Retinal pigment epithelial cell (primary cell): ENCODE measurements around the gene GMDS.

Source experiments
- DNase-seq: peaks from one replicate; pipeline ENCODE4 v3.0.0-alpha.2; 2010; ENCODE audit warnings: low read depth
- H3K4me3 ChIP-seq: 2 replicates; pipeline ENCODE4 v1.5.1; 2011; ENCODE audit warnings: mild to moderate bottlenecking, low read length, control low read depth, moderate library complexity
- TF ChIP-seq, protein P1 (sequence below): conservative IDR thresholded peaks from 2 replicates; pipeline ENCODE4 v1.5.1; 2011; ENCODE audit warnings: low read depth, low read length, control low read depth, inconsistent platforms

Gene GMDS

DNA sequence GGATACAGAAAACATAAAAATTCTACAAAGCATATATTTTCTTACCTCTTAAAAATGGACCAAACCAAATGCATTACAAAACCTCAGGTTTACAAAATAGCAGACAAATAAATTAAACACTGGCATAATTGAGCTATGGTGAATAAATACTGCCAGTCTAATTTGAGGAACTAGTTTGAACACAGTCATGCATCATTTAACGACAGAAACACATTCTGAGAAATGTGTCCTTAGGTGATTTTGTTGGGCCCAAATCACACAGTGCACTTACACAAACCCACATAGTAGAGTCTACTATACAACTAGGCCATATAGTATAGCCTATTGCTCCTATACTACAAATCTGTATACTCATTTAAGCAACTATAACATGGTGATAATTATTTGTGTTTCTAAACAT is 420.1 kb downstream of the GMDS start:
- no peak for DNase-seq
- no peak overlapping the region for H3K4me3 ChIP-seq
- TF ChIP-seq, protein P1, sequence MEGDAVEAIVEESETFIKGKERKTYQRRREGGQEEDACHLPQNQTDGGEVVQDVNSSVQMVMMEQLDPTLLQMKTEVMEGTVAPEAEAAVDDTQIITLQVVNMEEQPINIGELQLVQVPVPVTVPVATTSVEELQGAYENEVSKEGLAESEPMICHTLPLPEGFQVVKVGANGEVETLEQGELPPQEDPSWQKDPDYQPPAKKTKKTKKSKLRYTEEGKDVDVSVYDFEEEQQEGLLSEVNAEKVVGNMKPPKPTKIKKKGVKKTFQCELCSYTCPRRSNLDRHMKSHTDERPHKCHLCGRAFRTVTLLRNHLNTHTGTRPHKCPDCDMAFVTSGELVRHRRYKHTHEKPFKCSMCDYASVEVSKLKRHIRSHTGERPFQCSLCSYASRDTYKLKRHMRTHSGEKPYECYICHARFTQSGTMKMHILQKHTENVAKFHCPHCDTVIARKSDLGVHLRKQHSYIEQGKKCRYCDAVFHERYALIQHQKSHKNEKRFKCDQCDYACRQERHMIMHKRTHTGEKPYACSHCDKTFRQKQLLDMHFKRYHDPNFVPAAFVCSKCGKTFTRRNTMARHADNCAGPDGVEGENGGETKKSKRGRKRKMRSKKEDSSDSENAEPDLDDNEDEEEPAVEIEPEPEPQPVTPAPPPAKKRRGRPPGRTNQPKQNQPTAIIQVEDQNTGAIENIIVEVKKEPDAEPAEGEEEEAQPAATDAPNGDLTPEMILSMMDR: no peak

DNA sequence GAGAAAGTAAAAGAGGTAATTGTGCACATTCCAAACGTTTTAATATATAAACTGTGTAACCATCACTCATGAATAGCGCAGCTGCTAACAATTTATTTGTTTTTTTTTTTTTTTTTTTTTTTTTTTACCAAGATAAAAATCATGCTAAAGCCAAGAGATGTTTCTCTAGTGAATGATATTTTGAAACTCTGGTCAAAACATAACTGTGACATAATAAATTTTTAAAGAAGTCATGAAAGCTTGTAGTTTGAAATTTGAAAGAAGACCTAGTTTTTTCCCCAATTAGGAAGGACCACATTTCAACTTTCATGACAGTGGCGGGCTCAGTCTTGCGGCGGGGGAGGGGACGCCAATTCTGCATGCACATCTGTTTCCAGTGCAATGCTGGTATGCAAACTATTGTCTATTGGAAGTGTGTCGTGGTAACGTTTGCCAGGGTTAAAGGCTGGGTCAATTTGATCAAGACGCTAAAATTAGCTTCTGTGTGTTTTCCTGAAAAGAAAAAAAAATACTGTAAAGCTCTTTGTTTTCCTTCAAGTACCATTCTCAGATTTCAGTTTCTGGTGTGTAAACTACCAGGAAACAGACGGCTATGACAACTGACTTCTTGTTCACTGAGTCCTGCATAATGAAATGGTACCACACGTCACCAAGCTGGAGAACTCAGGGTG is 423.8 kb downstream of the GMDS start:
- H3K4me3 ChIP-seq: no peak overlapping the region
- no peak for DNase-seq
- TF ChIP-seq, protein P1: no peak

DNA sequence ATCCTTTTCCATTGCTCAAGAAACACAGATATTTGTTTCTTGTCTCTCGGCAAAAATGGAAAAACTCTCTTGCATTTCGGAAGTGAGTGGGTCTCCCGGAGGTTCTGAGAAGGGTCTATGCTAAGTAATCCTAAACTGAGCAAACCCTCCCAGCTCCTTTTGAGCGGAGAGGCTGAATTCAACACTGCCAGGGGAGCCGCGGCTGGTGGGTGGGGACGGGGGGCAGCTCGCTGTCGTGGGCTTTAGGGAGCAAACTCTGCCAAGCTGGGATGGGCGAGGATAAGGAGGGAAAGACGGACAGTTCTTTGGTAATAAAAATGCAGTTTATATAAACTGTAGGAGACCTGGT is 424.3 kb downstream of the GMDS start:
- TF ChIP-seq, protein P1: no peak
- no peak for DNase-seq
- H3K4me3 ChIP-seq: no peak overlapping the region

DNA sequence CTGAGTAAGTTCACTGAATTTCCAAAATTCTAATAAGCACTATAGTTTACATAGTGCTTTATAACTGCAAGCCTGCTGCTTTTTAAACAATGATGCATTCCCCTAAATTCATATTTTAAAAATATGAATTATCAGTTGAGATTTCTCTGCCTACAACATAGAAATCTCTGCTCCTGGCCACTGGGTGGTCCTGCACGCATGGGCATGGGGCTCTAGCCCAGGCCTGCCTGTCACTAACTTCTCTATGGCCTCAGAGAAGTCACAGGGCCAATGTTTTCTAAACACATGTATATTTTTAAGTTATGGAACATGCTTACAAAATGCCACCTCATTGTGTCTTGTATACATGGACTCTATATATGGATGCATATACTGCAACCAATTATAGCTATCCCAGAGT is 424.7 kb downstream of the GMDS start:
- DNase-seq: no peak
- TF ChIP-seq, protein P1: no peak
- no peak overlapping the region for H3K4me3 ChIP-seq

DNA sequence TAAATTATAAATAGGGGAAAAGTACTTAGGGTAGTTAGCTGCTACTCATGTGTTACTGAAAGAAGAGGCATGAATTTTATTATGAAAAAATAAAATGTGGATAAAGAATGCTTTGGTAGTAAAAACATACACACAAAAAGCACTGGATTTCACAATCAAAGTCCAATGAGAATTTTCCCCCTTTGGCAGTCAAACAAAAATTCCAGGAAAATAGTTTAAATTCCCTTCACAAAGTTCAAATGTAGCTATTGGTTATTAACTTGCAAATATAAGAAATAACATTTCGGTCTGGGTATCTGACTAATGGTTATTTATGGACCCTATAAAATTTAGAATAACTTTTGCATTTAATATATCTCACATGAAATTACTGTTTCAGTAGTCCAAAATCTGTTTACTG is 425.2 kb downstream of the GMDS start:
- no peak for DNase-seq
- TF ChIP-seq, protein P1: no peak
- no peak overlapping the region for H3K4me3 ChIP-seq

DNA sequence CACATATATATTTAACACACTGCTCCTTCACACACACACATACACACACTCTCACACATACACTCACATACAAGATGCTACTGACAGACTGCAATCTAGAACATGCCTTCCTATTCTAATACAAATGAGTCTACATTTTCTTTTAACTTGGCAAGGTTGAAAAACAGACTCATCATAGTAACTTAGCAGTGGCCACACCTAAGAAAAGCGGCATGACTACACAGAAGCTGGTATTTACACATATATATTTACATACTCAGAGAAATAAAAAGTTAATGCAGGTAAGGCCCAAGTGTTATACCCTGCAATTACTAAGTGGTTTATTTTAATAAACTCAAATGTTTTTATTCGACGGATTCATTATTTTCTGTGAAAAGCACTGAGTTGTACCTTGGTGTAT is 426.4 kb downstream of the GMDS start:
- TF ChIP-seq, protein P1: no peak
- no peak for DNase-seq
- no peak overlapping the region for H3K4me3 ChIP-seq

DNA sequence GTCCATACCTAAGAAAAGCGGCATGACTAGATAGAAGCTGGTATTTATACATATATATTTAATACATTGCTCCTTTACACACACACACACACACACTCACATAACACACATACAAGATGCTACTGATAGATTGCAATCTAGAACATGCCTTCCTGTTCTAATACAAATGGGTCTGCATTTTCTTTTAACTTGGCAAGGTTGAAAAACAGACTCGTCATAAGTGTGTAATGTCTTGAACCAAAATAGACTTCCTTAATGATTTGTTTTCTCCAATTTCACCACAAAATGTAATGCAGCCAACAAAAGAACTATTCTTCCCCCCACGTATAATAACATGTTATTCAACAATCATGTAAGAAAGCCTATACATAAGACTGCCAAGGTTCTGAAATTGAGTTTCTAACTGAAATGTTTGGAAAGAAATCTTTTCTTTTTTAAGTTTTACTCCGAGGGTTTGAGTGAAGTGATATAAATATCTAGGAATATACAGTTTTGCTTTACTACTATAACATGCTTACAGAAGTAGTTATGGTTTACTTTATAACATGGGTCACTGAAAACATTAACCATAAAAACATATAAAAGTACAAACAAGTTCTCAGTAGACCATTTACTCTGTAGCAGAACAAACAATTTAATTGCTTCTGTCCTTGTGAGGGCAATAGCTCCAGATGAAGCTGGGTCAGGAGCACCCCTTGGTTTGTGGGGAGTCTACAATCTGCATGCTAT is 428.2 kb downstream of the GMDS start:
- TF ChIP-seq, protein P1: no peak
- no peak overlapping the region for H3K4me3 ChIP-seq
- DNase-seq: no peak
